ENCODE results near the gene ADARB2. TPM values are rescaled to one million over a fixed set of nuclear protein-coding genes. Genes with fewer than 3 reads are reported as not detected.

The ADARB2 gene
- total and polyA plus RNA-seq, 4 experiments from 2014 or later, result 13.5 to 14.1 TPM; not detected in 2

- Histone ChIP-seq H3K9me3 (ENCODE audit: control insufficient read depth in 1 of 2, low read length in 2 of 2) (no peaks in the 10 kb centered on the region), H3K4me1 (ENCODE audit: insufficient read depth, low read length) (no peaks in the 10 kb centered on the region), H3K36me3 (ENCODE audit: insufficient read depth, low read length) (no peaks in the 10 kb centered on the region), H3K27ac (ENCODE audit: low read depth, low read length) (no peak overlapping the region), H3K27me3 (ENCODE audit: insufficient read depth, low read length) (no peaks in the 10 kb centered on the region), H3K4me3 (ENCODE audit: low read length in 2 of 2) (no peak overlapping the region)
- ChIA-PET CTCF (ENCODE audit: partially characterized antibody) (no interaction called here), POLR2A (ENCODE audit: partially characterized antibody) (no interaction called here)
- H3K27me3 Mint-ChIP-seq, result peaks cover 0 to 6% of the 10 kb centered on the region in 2 donors
- H3K9me3 Mint-ChIP-seq, result peaks cover 0 to 2% (median 0%) of the 10 kb centered on the region in 8 donors
- DNase-seq, result no peak
- H3K36me3 Mint-ChIP-seq, result no peaks in the 10 kb centered on the region
- no peak overlapping the region for H3K4me3 Mint-ChIP-seq
- intact Hi-C loops (cut with micrococcal nuclease), result no loop called here
- no peaks in the 10 kb centered on the region for H3K4me1 Mint-ChIP-seq
- no peak overlapping the region for H3K27ac Mint-ChIP-seq
These were observed 66.6 kb downstream of the ADARB2 start for GRCh38 chr10:1670541-1671365.

GRCh38 chr10:1669433-1669832 lies 67.9 kb downstream of the ADARB2 start:
- no peaks in the 10 kb centered on the region for H3K4me1 Mint-ChIP-seq
- H3K4me1 ChIP-seq (ENCODE audit: insufficient read depth, low read length), result no peaks in the 10 kb centered on the region
- peaks cover 0 to 2% (median 0%) of the 10 kb centered on the region in 8 donors for H3K9me3 Mint-ChIP-seq
- ChIA-PET CTCF (ENCODE audit: partially characterized antibody) (no interaction called here), POLR2A (ENCODE audit: partially characterized antibody) (no interaction called here)
- H3K9me3 ChIP-seq (ENCODE audit: control insufficient read depth in 1 of 2, low read length in 2 of 2), result no peaks in the 10 kb centered on the region
- no peak overlapping the region for H3K27ac ChIP-seq (ENCODE audit: low read depth, low read length)
- no peak for DNase-seq
- H3K36me3 Mint-ChIP-seq, result no peaks in the 10 kb centered on the region
- no peak overlapping the region for H3K27ac Mint-ChIP-seq
- H3K27me3 Mint-ChIP-seq, result peaks cover 0 to under 1% of the 10 kb centered on the region in 2 donors
- H3K36me3 ChIP-seq (ENCODE audit: insufficient read depth, low read length), result no peaks in the 10 kb centered on the region
- no peaks in the 10 kb centered on the region for H3K27me3 ChIP-seq (ENCODE audit: insufficient read depth, low read length)
- intact Hi-C loops (cut with micrococcal nuclease), result no loop called here
- no peak overlapping the region for H3K4me3 ChIP-seq (ENCODE audit: low read length in 2 of 2)
- H3K4me3 Mint-ChIP-seq, result no peak overlapping the region

- no peak for DNase-seq
- Histone ChIP-seq H3K27ac (ENCODE audit: low read depth, low read length) (no peak overlapping the region), H3K4me1 (ENCODE audit: insufficient read depth, low read length) (no peaks in the 10 kb centered on the region), H3K9me3 (ENCODE audit: control insufficient read depth in 1 of 2, low read length in 2 of 2) (no peaks in the 10 kb centered on the region), H3K27me3 (ENCODE audit: insufficient read depth, low read length) (no peaks in the 10 kb centered on the region), H3K36me3 (ENCODE audit: insufficient read depth, low read length) (no peaks in the 10 kb centered on the region), H3K4me3 (ENCODE audit: low read length in 2 of 2) (no peak overlapping the region)
- CTCF ChIA-PET (ENCODE audit: partially characterized antibody), result no interaction called here
- Mint-ChIP-seq H3K36me3 (no peaks in the 10 kb centered on the region), H3K4me1 (no peaks in the 10 kb centered on the region), H3K27me3 (peaks cover 0 to 2% of the 10 kb centered on the region in 2 donors), H3K9me3 (peaks cover 0 to 6% (median 0%) of the 10 kb centered on the region in 8 donors), H3K4me3 (no peak overlapping the region), H3K27ac (no peak overlapping the region)
- POLR2A ChIA-PET (ENCODE audit: partially characterized antibody), result no interaction called here
- intact Hi-C loops (cut with micrococcal nuclease), result no loop called here
These were observed 68.9 kb downstream of the ADARB2 start for GRCh38 chr10:1668399-1668798.

GRCh38 chr10:1667392-1667791 lies 69.9 kb downstream of the ADARB2 start:
- no peaks in the 10 kb centered on the region for H3K9me3 ChIP-seq (ENCODE audit: control insufficient read depth in 1 of 2, low read length in 2 of 2)
- H3K4me1 Mint-ChIP-seq, result peaks cover 0 to 1% (median 0%) of the 10 kb centered on the region in 4 donors
- H3K27me3 ChIP-seq (ENCODE audit: insufficient read depth, low read length), result no peaks in the 10 kb centered on the region
- no peak overlapping the region for H3K4me3 ChIP-seq (ENCODE audit: low read length in 2 of 2)
- no peak for DNase-seq
- H3K4me3 Mint-ChIP-seq, result no peak overlapping the region
- H3K36me3 ChIP-seq (ENCODE audit: insufficient read depth, low read length), result no peaks in the 10 kb centered on the region
- H3K27me3 Mint-ChIP-seq, result peaks cover 0 to 5% of the 10 kb centered on the region in 2 donors
- peaks cover 0 to 6% (median 0%) of the 10 kb centered on the region in 8 donors for H3K9me3 Mint-ChIP-seq
- H3K4me1 ChIP-seq (ENCODE audit: insufficient read depth, low read length), result no peaks in the 10 kb centered on the region
- no peak overlapping the region for H3K27ac ChIP-seq (ENCODE audit: low read depth, low read length)
- no peaks in the 10 kb centered on the region for H3K36me3 Mint-ChIP-seq
- intact Hi-C loops (cut with micrococcal nuclease), result no loop called here
- H3K27ac Mint-ChIP-seq, result no peak overlapping the region
- CTCF ChIA-PET (ENCODE audit: partially characterized antibody), result no interaction called here
- POLR2A ChIA-PET (ENCODE audit: partially characterized antibody), result no interaction called here

- no peaks in the 10 kb centered on the region for H3K9me3 ChIP-seq (ENCODE audit: control insufficient read depth in 1 of 2, low read length in 2 of 2)
- DNase-seq, result no peak
- peaks cover 0 to 10% of the 10 kb centered on the region in 2 donors for H3K27me3 Mint-ChIP-seq
- H3K27me3 ChIP-seq (ENCODE audit: insufficient read depth, low read length), result no peaks in the 10 kb centered on the region
- H3K4me1 Mint-ChIP-seq, result peaks cover 0 to 1% (median 0%) of the 10 kb centered on the region in 4 donors
- intact Hi-C loops (cut with micrococcal nuclease), result no loop called here
- ChIA-PET POLR2A (ENCODE audit: partially characterized antibody) (no interaction called here), CTCF (ENCODE audit: partially characterized antibody) (no interaction called here)
- no peak overlapping the region for H3K4me3 ChIP-seq (ENCODE audit: low read length in 2 of 2)
- no peaks in the 10 kb centered on the region for H3K4me1 ChIP-seq (ENCODE audit: insufficient read depth, low read length)
- H3K36me3 ChIP-seq (ENCODE audit: insufficient read depth, low read length), result no peaks in the 10 kb centered on the region
- H3K36me3 Mint-ChIP-seq, result no peaks in the 10 kb centered on the region
- H3K4me3 Mint-ChIP-seq, result no peak overlapping the region
- no peak overlapping the region for H3K27ac Mint-ChIP-seq
- H3K9me3 Mint-ChIP-seq, result peaks cover 0 to 5% (median 0%) of the 10 kb centered on the region in 8 donors
- H3K27ac ChIP-seq (ENCODE audit: low read depth, low read length), result no peak overlapping the region
These were observed 71.2 kb downstream of the ADARB2 start for GRCh38 chr10:1666147-1666546.

GRCh38 chr10:1665681-1666080 lies 71.6 kb downstream of the ADARB2 start:
- Histone ChIP-seq H3K27ac (ENCODE audit: low read depth, low read length) (no peak overlapping the region), H3K27me3 (ENCODE audit: insufficient read depth, low read length) (no peaks in the 10 kb centered on the region), H3K4me1 (ENCODE audit: insufficient read depth, low read length) (no peaks in the 10 kb centered on the region), H3K9me3 (ENCODE audit: control insufficient read depth in 1 of 2, low read length in 2 of 2) (no peaks in the 10 kb centered on the region), H3K4me3 (ENCODE audit: low read length in 2 of 2) (no peak overlapping the region), H3K36me3 (ENCODE audit: insufficient read depth, low read length) (no peaks in the 10 kb centered on the region)
- Mint-ChIP-seq H3K9me3 (peaks cover 0 to 4% (median 0%) of the 10 kb centered on the region in 8 donors), H3K36me3 (no peaks in the 10 kb centered on the region), H3K27ac (no peak overlapping the region), H3K27me3 (peaks cover 0 to 11% of the 10 kb centered on the region in 2 donors), H3K4me1 (peaks cover 0 to 1% (median 0%) of the 10 kb centered on the region in 4 donors), H3K4me3 (no peak overlapping the region)
- intact Hi-C loops (cut with micrococcal nuclease), result no loop called here
- CTCF ChIA-PET (ENCODE audit: partially characterized antibody), result no interaction called here
- no peak for DNase-seq
- POLR2A ChIA-PET (ENCODE audit: partially characterized antibody), result no interaction called here

- Mint-ChIP-seq H3K9me3 (peaks cover 0 to 4% (median 0%) of the 10 kb centered on the region in 8 donors), H3K4me3 (no peak overlapping the region), H3K36me3 (no peaks in the 10 kb centered on the region), H3K27ac (no peak overlapping the region), H3K27me3 (peaks cover 0 to 11% of the 10 kb centered on the region in 2 donors), H3K4me1 (peaks cover 0 to 1% (median 0%) of the 10 kb centered on the region in 4 donors)
- Histone ChIP-seq H3K4me3 (ENCODE audit: low read length in 2 of 2) (no peak overlapping the region), H3K9me3 (ENCODE audit: control insufficient read depth in 1 of 2, low read length in 2 of 2) (no peaks in the 10 kb centered on the region), H3K36me3 (ENCODE audit: insufficient read depth, low read length) (no peaks in the 10 kb centered on the region), H3K4me1 (ENCODE audit: insufficient read depth, low read length) (no peaks in the 10 kb centered on the region), H3K27ac (ENCODE audit: low read depth, low read length) (no peak overlapping the region), H3K27me3 (ENCODE audit: insufficient read depth, low read length) (no peaks in the 10 kb centered on the region)
- ChIA-PET CTCF (ENCODE audit: partially characterized antibody) (no interaction called here), POLR2A (ENCODE audit: partially characterized antibody) (no interaction called here)
- intact Hi-C loops (cut with micrococcal nuclease), result no loop called here
- DNase-seq, result no peak
These were observed 72.2 kb downstream of the ADARB2 start for GRCh38 chr10:1665021-1665661.
